NOMO-1 treated with DMSO at 0.1 percent for 48 hours (cell line): Measurements from ENCODE around the gene TRAF1.

Experiments used
- DNase-seq: peaks from one replicate; lab custom pipeline; 2025; ENCODE audit not compliant: unreplicated experiment; lab: John Stamatoyannopoulos, UW

The TRAF1 gene

DNA sequence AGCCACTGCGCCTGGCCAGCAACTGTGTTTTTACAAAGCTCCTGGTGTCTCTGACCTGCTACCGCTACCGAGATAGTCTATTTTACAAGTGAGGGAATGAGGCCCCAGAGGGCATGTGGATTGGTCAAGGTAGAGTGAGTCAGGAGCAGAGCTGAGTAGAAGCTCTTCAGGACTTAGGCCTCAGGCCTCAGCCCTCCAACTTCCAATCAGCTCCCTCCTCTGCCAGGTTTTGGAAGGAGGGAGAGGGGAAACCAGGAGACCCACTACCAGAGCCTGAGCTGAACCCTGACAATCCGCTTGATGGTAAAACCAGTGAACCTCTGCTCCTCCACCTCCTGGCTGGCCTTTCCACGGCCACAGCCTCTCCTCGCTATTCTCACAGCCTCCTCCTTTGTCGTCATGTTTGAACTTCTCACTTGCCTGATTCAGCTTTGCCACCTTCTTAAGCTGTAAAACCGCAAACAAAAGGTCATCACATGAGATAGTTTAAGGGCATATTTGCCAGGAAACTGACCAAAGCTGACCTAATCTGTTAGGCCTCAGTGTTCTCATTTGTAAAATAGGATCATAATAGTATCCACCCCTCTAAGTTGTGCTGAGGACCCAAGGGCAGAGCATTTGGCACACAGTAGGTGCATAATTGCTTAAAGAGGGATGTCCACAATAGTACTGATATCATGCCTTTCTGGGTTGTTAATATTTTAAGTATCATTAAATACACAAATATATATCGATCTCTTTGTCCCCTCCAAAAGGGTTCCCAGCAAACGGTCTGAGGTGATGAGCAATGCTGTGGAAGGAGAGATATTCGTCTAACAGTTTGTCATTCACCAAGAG lies 1.7 kb downstream of the TRAF1 start:
- no peak for DNase-seq

DNA sequence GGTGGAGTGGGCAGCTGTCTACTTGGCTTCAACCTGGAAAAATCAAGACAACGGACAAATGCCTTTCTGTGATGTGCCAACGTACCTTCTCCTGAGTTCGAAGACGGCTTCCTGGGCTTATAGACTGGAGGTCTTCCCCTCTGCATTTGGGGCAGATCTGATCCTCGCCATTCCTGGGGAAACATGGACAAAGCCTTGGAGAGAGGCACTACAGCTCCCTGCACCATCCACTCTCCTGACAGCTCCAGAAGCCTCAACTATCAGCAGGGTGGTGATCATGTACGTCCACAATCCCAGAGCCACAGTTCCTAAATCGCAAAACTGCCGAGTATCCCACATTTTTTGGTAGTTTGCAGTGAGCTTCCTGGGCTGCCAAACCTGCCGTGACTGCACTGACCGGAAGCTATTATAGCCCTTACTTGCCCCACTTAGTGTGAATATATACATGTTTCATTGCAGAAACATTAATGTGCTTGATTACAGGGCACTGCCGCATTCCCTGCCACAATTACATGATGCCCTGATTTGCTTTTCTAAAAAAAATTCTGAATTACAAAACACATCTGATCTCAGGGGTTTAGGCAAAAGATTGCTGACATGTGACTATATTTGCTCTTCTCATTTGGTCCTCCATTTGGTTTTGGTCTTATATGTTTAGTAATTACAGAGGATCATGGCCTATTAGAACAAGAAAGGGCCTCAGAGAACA lies 2.8 kb downstream of the TRAF1 start:
- DNase-seq, result no peak

DNA sequence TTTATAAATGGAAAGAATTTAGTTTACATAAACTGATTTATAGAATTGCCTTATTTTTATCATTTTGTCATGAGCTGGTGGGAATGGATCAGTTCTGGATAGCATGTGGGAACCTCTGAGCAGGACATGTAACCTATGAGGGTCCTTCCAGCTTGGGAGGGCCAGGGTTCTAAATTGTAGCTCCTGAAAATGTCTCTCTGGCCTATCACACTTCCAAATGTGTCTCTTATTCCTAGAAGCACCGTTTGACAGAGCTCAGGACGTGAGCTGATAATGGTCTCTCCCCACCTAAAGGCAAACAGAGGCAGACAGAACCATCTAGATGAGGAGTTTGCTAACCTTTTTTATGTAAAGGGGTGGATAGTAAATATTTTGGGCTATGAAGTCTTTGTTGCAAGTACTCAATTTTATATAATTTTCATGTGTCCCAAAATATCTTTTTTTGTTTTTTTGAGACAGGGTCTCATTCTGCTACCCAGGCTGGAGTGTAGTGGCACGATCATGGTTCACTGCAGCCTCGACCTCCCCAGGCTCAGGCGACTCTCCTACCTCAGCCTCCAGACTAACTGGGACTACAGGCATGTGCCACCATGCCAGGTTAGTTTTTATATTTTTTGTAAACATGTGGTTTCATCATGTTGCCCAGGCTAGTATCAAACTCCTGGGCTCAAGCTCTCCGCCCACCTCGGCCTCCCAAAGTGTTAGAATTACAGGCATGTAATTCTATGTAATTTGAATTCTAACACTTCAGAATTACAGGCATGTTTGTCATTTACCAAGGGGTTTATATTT lies 4.0 kb downstream of the TRAF1 start:
- no peak for DNase-seq

DNA sequence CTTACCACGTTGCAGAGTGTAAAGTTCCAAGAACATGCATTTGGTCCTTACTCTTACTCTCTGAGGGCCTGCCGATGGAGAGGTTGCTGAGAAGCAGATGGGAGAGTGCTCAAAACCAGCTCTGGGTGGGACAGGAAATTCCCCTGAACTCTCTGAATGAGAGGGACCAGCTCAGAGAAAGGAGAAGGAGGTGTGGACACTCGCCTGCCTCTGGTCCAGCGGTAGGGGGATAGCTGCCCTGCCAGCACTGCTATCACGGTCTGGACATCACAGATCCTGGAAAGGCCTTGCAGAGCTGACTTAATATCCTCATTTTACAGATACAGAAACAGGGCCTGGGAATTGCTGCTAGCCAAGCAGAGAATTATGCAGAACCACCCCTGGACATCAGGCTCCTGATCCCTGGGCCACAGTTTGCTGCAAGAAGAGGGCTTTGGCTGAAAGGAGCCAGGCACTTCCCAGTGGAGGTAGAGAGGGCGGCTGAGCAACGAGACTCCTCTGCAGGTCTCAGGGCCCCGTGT lies 4.9 kb downstream of the TRAF1 start:
- DNase-seq, result no peak

DNA sequence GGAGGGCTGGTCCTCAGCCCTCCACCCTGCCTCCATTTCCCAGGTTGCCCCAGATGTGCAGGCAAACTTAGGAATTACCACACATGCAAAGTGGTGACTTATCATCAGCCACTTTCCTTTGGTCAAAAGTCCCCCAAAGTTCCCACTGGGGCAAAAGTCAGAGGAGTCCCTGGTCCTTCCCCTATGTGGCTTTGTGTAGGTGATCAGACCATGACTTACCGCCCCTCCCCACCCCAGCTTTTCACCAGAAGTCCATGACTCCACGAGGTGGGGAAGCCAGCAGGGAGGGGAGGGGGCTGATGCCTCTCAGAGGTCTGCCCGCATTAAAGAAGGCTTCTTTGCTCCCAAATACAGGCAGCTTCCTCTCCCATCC lies 5.8 kb downstream of the TRAF1 start:
- DNase-seq, result no peak

DNA sequence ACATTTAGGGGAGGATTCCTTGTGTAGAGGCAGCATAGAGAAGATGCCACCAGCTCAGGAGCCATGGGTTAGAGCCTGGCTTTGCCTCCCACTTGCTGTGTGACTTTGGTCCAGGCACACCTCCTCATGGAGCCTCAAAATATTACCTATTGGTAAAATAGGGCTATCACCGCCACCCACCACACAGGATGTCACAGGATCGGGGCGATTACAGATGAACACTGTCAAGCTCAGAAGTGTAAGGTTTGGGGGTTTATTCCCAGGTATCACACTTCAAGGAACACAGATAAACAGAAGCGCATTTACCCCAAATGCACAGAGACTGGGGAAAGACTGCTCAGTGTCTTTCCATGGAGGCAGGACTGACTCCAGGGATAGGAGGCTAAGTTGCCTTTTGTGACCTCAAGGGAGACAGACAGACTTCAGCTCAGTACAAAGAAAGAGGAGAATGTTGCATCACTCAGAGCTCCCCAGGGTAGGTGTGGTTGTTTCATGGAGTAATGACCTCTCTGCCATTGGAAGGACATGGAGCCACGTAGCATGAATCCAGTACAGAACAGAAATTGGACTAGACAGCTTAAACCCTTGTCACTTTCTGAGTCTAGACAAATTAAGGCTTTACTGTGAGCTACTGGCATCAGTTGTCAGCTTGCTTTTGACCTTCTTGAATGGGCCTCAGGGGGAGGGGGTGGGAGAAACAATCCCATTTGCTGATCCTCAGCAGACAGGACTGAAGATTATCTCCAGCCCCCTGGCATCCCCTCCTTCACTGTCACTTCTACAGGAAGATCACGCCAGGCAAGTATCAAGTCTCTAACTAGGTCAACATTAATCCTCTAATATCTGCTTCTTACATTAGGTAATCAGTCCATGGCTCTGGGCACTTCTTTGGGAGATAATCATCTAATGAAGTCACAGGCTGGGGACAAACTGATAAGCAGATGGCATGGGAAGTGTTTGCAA lies 6.5 kb downstream of the TRAF1 start:
- no peak for DNase-seq

DNA sequence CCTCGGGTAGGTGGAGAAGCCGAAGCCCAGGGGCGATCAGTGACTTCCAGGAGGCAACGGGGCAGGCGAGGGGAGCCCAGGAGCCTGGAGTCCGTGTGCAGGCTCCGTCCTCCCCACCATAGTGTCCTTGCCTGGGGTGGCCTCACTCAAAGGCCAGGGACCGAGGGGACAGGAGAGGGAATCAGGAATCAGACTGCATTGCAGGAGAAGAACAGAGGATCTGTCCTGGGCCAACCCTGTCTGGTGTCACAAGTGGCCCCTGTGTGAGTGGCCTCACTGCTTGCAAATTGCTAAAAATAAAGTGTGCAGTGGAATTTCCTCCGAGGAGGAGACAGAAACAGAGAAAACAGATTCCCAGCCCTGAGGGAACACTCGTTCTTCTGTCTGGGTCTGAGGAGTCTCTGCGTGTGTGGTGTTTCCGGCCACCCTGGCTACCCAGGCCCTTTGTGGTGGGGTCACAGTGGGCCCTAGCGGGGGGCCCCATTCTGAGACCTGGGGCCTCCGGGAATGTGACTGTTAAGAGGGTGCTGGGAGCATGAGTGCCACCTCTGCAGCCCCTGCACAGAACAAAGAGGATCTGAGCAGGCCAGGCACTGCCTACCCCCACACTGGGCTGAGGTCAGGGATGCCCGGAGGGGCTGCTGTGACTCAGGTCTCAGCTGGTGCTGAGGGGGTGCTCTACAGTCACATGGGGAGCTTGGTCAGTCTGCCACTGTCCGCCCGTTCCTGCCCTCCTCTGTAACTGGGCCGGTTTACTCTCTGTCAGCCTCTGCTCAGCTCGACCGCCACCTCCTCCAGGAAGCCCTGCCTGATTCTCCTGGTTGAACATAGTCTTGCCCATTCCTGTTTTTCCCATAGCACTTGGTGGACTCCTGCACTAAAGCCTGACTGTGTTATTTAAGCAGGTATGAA lies 7.4 kb downstream of the TRAF1 start:
- no peak for DNase-seq

DNA sequence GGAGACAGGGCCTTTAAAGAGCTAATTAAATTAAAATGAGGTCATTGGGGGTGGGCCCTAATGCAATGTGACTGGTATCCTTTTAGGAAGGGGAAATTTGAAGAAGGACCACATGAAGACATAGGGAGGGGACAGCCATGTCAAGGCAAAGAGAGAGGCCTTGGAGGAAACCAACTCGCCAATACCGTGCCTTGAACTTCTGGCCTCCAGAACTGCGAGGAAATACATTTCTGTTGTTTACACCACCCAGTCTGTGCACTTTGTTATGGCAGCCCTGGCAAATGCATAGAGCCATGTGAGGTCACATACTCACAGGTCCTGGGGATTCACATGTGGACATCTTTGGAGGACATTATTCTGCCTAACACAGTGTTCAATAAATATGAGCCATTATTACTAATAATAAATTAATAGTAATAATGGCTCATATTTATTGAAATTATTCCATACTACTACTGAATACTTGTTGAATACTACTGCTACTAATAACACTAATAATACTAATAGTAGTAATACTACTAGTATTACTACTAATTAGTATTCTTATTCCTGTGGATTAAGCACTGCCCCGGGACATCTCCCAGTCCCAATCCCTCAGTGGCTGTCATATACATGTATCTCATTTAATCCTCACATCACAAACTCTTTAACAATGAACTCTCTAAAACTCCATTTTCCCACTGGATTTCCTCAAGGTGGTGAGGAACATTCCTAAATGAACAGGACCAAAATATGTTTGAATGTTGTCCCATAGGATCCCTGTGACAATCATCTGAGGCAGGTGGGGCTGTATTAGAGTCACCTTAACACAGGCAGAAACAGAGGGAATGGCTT lies 8.4 kb downstream of the TRAF1 start:
- no peak for DNase-seq

DNA sequence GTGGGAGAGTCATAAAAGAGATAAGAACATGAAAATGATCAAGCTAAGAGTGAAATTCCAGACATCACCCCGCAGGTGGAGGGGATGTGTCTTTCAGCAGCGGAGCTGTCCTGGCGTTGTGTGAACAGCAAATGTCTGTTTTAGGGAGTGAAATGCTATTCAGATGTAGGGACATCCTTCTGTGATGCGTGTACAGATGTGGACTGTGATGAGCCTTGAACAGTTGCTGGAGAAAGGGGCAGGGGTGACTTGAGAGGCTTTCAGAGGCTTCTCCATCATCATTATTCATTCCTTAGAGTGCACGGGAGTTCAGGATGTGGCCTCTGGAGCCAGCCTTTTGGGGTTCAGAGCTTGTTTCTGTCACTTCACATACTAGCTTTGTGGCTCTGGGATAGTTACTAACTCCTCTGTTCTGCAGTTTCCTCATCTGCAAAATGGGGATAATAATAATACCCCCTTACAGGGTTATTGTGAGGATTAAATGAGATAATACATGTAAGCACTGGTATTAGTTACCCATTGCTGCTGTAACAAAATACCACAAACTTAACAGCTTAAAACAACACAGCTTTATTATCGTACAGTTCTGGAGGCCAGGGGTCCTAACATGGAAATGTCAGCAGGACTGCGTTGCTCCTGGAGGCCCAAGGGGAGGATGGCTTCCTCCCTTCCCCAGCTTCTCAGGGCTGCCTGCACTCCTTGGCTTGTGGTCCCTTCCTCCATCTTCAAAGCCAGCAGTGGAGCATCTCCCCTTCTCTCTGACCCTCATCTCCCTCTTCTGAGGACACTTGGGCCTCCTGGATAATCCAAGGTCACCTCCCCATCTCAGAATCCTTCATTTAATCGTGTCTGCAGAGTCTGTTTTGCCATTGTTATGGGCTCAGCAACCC lies 9.4 kb downstream of the TRAF1 start:
- no peak for DNase-seq

DNA sequence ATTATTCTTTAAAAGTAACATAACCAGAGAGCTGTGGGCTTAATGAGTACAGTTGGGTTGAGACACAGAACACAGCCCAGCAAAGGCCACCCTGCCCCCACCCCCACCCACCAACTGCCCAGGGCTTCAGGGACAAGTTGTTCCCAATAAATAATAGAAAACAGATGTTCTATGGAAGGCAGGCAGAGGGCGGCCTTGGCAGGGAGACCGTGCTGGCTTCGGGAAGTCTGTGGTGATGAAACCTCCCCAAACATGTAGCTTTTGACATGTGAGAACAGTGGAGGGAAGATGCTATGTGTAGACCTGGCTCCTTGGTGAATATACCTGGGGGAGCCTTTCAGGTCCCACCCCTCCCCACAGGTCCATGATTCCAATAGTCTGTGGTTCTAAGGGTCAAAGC lies 10.0 kb downstream of the TRAF1 start:
- no peak for DNase-seq

DNA sequence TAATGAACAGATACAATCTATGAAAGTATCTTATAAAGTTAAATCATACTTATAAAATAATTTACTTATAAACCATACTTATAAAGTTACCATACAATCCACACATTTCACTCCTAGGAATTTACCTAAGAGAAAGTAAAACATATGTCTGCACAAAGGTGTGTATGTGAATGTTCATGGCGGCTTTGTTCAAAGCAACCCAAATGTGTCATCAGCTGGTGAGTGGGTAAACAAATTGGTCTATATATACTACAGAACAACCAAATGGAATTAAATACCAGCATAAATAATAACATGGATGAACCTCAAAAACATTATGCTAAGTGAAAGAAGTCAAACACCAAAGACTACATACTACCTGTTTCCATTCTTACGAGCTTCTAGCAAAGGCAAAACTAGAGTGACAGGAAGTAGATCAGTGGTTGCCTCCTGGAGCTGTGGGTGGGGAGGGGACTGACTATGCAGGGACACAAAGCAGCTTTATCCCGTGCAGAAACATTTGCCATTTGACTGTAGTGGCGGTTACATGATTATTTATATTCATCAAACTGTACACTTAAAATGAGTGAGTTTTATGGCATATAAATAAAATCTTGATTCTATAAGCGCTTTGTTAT lies 10.6 kb downstream of the TRAF1 start:
- DNase-seq, result no peak

DNA sequence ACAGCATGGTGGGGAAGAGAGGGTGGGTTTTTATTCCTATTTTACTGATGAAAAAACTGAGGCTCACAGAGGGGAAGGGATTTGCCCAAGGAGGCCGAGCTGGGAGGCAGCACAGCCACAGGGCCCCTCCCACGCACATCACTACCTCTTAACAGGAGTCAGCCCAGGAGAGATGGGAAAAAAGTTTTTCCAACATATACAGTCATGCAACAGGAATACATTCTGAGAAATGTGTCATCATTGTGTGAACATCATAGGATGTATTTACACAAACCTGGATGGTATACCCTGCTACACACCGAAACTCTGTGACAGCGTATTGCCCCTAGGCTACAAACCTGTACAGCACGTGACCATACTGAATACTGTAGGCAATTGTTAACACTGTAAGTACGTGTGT lies 11.6 kb downstream of the TRAF1 start:
- no peak for DNase-seq

DNA sequence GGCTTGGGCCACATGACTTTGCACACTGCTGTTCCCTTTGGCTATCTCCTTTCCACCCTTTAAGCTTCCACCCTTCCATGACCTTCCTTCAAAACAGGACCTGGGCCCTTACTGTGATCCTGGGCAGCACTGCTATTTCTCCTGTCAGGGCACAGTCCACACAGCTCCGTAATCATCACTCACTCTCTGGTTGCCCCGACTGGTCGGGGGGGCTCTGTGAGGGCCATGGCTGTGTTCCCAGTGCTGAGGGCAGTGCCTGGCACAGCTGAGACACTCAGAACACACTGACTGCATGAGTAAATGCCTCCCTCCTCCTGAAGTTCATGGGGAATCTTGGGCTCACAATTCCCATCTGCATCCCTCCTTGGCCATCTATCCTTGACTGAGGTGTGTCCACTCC lies 12.2 kb downstream of the TRAF1 start:
- no peak for DNase-seq

DNA sequence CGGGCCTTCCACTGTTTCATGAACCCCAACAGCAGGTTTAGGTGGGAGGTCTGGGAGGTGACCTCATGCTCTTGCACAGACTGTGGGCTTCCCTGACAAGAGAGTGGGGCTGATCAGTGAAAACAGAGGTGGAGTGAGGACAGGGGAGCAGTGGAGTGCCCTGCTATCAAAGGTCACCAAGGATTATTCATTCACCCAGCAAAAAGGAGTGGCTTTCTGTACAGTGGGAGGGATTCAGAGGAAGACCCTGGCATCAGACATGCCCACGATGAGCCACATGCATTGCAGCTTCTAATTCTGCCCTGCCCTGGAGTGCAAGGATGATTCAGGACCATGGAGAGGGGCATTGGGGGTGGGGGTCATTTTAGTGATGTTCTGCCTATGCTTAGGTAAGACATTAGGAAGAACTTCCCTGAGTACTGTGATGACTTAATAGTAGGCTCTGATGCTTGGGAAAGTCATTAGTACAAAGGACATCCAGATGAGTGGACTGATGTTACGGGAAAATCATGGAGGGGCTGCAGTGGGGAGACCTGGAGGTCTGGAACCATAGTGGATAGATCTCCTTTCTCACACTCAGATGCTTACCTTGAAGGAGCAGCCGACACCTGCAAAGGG lies 12.8 kb downstream of the TRAF1 start:
- DNase-seq, result no peak

DNA sequence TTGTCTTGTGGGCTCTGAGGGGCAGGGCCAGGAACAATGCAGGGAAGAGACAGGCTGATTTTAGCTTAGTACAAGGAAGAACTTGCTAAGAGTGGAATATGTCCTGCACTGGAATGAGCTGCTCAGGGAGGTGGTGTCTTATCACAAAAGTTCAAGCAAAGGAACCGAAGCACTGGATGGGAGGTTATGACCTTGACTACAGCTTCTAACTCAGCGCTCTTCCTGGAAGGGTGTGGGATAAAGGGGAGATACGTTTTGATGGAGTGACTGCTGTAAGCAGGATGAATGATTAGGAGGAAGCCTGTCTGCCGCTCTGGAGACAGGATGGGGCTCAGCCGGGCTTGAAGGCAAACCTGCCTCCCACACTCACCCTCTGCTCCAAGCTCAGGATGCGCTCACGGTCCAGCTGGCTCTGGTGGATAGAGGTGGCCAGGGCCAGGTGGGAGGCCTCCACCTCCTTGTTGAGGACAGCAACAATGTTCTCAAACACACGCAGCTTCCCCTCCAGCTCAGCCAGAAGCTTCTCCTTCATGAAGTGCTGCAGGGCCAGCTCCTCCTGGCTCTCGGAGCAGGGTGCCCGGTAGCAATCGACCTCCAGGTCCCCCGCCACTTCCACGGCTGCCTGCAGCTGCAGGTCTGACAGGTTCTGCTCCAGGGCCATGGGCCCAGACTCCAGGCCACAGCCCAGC lies 13.5 kb downstream of the TRAF1 start:
- no peak for DNase-seq

DNA sequence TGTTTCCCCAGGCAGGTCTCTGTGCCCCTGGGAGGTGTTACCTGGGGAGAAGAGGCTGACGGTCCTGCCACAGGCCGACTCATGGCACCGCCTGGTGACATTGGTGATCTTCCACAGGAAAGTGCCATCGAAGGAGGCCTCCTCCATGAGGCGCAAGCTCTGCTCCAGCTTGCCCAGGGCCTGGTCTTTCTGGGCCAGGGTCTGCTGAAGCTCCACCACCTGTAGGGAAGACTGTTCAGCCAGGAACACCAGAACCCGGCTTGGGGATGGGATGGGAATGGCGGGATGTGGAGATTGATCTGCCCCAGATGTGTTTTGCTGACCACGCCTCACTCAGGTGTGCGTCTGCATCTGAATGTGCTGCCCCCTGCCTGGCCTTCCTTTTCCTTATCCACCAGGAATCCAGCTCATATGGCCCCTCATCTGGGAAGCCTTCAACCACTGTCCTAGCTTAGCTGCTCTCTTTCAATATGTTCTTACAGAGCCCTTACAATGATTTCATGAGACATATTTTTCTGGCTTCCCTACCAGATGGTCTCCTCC lies 15.2 kb downstream of the TRAF1 start:
- no peak for DNase-seq
